NCI-H2107 (cell line): ENCODE measurements around the gene RANBP17.

Experiments used
- DNase-seq: peaks from one replicate; lab custom pipeline; 2025; lab: John Stamatoyannopoulos, UW

RANBP17 gene

GRCh38 chr5:171093598-171093997 lies 231.8 kb downstream of the RANBP17 start:
- DNase-seq: no peak

- no peak for DNase-seq
Measured at GRCh38 chr5:171094356-171094755, 232.5 kb downstream of the RANBP17 start.

- DNase-seq: no peak
Measured at GRCh38 chr5:171102877-171103610, 241.2 kb downstream of the RANBP17 start.

- DNase-seq: no peak
Measured at GRCh38 chr5:171107669-171108068, 245.9 kb downstream of the RANBP17 start.

- DNase-seq: no peak
Measured at GRCh38 chr5:171115519-171115918, 253.7 kb downstream of the RANBP17 start.

- no peak for DNase-seq
Measured at GRCh38 chr5:171116719-171117118, 254.9 kb downstream of the RANBP17 start.

- DNase-seq: no peak
Measured at GRCh38 chr5:171120986-171121622, 259.3 kb downstream of the RANBP17 start.

GRCh38 chr5:171121638-171122037 lies 259.8 kb downstream of the RANBP17 start:
- no peak for DNase-seq

GRCh38 chr5:171122372-171122771 lies 260.6 kb downstream of the RANBP17 start:
- no peak for DNase-seq

- DNase-seq: no peak
Measured at GRCh38 chr5:171123417-171123816, 261.6 kb downstream of the RANBP17 start.

- DNase-seq: no peak
Measured at GRCh38 chr5:171127314-171127713, 265.5 kb downstream of the RANBP17 start.

GRCh38 chr5:171128136-171128535 lies 266.3 kb downstream of the RANBP17 start:
- DNase-seq: no peak

GRCh38 chr5:171129308-171129707 lies 267.5 kb downstream of the RANBP17 start:
- no peak for DNase-seq

- DNase-seq: no peak
Measured at GRCh38 chr5:171131497-171131896, 269.7 kb downstream of the RANBP17 start.

GRCh38 chr5:171137768-171138525 lies 276.1 kb downstream of the RANBP17 start:
- DNase-seq: no peak

GRCh38 chr5:171139227-171139626 lies 277.4 kb downstream of the RANBP17 start:
- no peak for DNase-seq

- no peak for DNase-seq
Measured at GRCh38 chr5:171142617-171143016, 280.8 kb downstream of the RANBP17 start.

GRCh38 chr5:171143171-171143570 lies 281.4 kb downstream of the RANBP17 start:
- DNase-seq: no peak

- DNase-seq: no peak
Measured at GRCh38 chr5:171143926-171144325, 282.1 kb downstream of the RANBP17 start.

- no peak for DNase-seq
Measured at GRCh38 chr5:171149333-171149732, 287.5 kb downstream of the RANBP17 start.

GRCh38 chr5:171149772-171150171 lies 288.0 kb downstream of the RANBP17 start:
- no peak for DNase-seq

GRCh38 chr5:171152382-171152781 lies 290.6 kb downstream of the RANBP17 start:
- no peak for DNase-seq

GRCh38 chr5:171155621-171156020 lies 293.8 kb downstream of the RANBP17 start:
- DNase-seq: no peak
